SK-N-MC (cell line): ENCODE data around the gene PER3.

Experiments used
- EZH2 ChIP-seq: fragments of 200-600 bp; sonication (generic); IDR thresholded peaks from one replicate; pipeline ENCODE4 v1.6.1; 2017; ENCODE audit warnings: antibody characterized with exemption
- POLR2AphosphoS5 ChIP-seq: IDR thresholded peaks from 2 replicates; pipeline ENCODE4 v1.6.1; 2012; ENCODE audit warnings: mild to moderate bottlenecking, low read depth, low read length, borderline replicate concordance

DNA sequence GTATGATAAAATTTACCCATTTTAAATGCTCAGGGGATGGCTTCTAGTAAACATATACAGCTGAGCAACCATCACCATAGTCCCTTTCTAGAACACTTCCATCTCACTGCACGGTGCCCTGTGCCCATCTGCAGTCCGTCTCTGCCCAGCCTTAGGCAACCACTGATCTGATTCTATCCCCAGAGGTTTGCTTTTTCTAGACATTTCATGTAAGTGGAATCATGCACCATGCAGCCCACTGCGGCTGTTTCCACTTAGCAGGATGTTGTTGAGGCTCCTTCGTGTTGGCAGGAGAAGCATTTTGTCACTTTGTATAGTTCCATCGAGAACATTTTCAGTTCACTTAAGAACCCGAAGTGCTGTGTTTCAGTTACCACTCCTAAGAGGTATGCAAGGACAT lies 40.7 kb upstream of the PER3 start:
- TF ChIP-seq EZH2, result no peak
- no peak for TF ChIP-seq POLR2AphosphoS5
